ENCODE measurements around the gene MYO18B. TPM values are rescaled to one million over a fixed set of nuclear protein-coding genes. Genes with fewer than 3 reads are reported as not detected.

The MYO18B gene
- total RNA-seq, 2 experiments from 2014 or later: 1.6 to 2.1 TPM

DNA sequence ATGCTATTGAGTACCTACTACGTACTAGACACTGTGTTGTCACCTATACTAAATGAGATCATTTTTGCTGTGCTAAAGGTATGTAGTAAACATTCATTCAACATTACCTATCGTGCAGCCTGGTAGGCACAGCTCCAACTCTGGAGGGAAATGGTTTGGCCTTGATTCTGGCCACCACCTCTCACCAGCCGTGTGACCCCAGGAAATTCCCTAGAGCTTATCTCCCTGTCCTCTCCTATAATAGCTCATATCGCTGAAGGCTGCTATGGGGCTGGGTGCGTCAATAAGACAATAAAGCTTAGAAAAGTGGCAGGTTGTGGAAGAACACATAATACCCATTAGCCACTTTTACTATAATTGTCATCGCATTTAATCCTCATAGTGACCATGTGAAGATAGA is 107.5 kb downstream of the MYO18B start:
- H3K4me3 Mint-ChIP-seq: no peak overlapping the region
- H3K27me3 Mint-ChIP-seq: no peaks in the 10 kb centered on the region
- H3K27ac Mint-ChIP-seq: no peak overlapping the region
- peaks cover 3% of the 10 kb centered on the region for H3K4me1 Mint-ChIP-seq
- no peak for DNase-seq
- no peaks in the 10 kb centered on the region for H3K9me3 Mint-ChIP-seq
- H3K36me3 Mint-ChIP-seq: no peaks in the 10 kb centered on the region

- Mint-ChIP-seq H3K27me3 (peaks cover 3% of the 10 kb centered on the region), H3K36me3 (no peaks in the 10 kb centered on the region), H3K4me3 (no peak overlapping the region), H3K4me1 (peaks cover 2% of the 10 kb centered on the region), H3K9me3 (no peaks in the 10 kb centered on the region), H3K27ac (no peak overlapping the region)
- no peak for DNase-seq
Observed at GRCh38 chr22:25852223-25852622, 110.2 kb downstream of the MYO18B start.

- DNase-seq: no peak
- Mint-ChIP-seq H3K4me1 (peaks cover 2% of the 10 kb centered on the region), H3K27me3 (peaks cover 10% of the 10 kb centered on the region), H3K36me3 (no peaks in the 10 kb centered on the region), H3K9me3 (no peaks in the 10 kb centered on the region), H3K4me3 (no peak overlapping the region), H3K27ac (no peak overlapping the region)
Observed at GRCh38 chr22:25853078-25853477, 111.1 kb downstream of the MYO18B start.

- H3K27me3 Mint-ChIP-seq: peaks cover 12% of the 10 kb centered on the region
- no peak overlapping the region for H3K27ac Mint-ChIP-seq
- H3K36me3 Mint-ChIP-seq: no peaks in the 10 kb centered on the region
- H3K4me1 Mint-ChIP-seq: peaks cover 2% of the 10 kb centered on the region
- H3K4me3 Mint-ChIP-seq: no peak overlapping the region
- no peak for DNase-seq
- no peaks in the 10 kb centered on the region for H3K9me3 Mint-ChIP-seq
Observed at GRCh38 chr22:25853501-25854284, 111.7 kb downstream of the MYO18B start.

DNA sequence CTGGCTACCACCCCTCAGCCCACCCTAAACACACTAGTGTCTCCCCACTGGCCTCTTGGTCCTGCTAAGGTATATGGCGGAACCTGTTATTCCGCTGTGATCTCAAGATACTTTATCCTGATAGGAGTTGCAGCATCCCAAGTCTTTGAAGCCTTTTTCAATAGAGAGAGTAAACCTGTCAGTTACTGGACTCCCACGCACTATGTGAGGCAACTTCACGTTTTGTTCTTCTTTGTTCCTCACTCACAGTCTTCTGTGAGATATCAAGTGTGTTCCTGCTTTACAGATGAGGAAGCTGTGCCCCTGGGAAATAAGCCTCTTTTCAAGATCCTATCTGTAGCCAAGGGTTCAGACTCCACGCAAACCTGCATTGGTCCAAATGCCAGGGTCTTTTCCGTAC is 127.8 kb downstream of the MYO18B start:
- no peaks in the 10 kb centered on the region for H3K9me3 Mint-ChIP-seq
- H3K36me3 Mint-ChIP-seq: no peaks in the 10 kb centered on the region
- no peak overlapping the region for H3K27ac Mint-ChIP-seq
- peaks cover 8% of the 10 kb centered on the region for H3K27me3 Mint-ChIP-seq
- no peak for DNase-seq
- no peaks in the 10 kb centered on the region for H3K4me1 Mint-ChIP-seq
- H3K4me3 Mint-ChIP-seq: no peak overlapping the region

GRCh38 chr22:25874327-25874726 is 132.3 kb downstream of the MYO18B start:
- Mint-ChIP-seq H3K36me3 (no peaks in the 10 kb centered on the region), H3K27me3 (peaks cover 8% of the 10 kb centered on the region), H3K4me1 (no peaks in the 10 kb centered on the region), H3K9me3 (no peaks in the 10 kb centered on the region), H3K27ac (no peak overlapping the region), H3K4me3 (no peak overlapping the region)
- no peak for DNase-seq

DNA sequence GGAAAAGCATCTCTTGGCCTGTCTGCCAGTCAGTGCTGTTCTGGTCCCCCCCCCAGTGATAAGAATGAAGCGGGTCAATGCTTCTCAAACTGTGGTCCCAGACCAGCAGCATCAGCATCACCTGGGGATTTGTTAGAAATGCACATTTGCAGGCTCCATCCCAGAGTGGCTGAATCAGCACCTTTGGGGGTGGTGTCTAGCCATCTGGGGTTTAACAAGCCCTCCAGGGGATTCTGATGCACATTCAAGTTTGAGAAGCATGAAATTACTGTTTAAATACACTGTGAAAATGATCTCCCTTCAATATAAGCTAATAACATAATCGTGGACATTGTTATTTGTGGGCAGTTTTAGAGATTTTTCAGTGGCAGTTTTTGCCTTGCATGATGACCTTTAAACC is 133.5 kb downstream of the MYO18B start:
- H3K27me3 Mint-ChIP-seq: peaks cover 8% of the 10 kb centered on the region
- no peaks in the 10 kb centered on the region for H3K36me3 Mint-ChIP-seq
- DNase-seq: no peak
- no peak overlapping the region for H3K4me3 Mint-ChIP-seq
- H3K27ac Mint-ChIP-seq: no peak overlapping the region
- no peaks in the 10 kb centered on the region for H3K4me1 Mint-ChIP-seq
- H3K9me3 Mint-ChIP-seq: no peaks in the 10 kb centered on the region

DNA sequence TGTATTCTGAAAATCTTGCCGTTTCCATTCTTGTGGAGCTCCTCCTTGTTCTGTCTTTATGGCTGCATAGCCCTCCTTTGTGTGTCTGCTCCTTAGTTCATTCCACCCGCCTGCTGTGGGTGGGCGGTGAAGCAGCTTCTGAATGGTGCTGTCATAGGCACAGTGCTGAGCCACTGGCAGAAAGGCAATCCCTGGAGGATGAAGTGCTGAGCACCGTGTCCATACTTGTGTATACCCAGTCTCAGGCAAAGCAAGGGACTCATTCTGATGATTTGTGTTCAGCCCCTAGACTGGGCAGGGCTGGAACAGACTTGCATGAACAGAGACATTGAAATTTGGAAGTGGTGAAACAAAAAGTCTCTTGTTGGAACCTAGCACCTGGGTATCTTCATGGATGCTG is 134.9 kb downstream of the MYO18B start:
- no peaks in the 10 kb centered on the region for H3K4me1 Mint-ChIP-seq
- H3K27ac Mint-ChIP-seq: no peak overlapping the region
- H3K27me3 Mint-ChIP-seq: peaks cover 8% of the 10 kb centered on the region
- H3K4me3 Mint-ChIP-seq: no peak overlapping the region
- H3K9me3 Mint-ChIP-seq: no peaks in the 10 kb centered on the region
- no peaks in the 10 kb centered on the region for H3K36me3 Mint-ChIP-seq
- no peak for DNase-seq

DNA sequence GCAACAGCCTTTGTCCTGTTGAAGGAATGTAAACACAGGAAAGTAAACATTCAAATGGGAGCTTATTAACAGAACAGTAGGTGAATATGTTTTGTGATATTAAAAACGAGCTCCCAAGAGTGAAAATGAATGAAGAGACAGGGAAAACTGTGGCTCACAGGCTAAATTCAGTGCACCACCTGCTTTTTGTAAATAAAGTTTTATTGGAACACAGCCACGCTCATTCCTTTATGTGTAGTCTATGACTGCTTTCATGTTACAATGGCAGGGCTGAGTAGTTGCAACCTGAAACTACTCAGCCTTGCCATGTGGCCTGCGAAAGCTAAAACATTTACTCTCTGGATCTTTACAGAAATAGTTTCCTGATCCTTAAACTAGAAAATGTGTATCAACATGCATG is 136.9 kb downstream of the MYO18B start:
- Mint-ChIP-seq H3K36me3 (no peaks in the 10 kb centered on the region), H3K4me1 (no peaks in the 10 kb centered on the region), H3K4me3 (no peak overlapping the region), H3K9me3 (no peaks in the 10 kb centered on the region), H3K27ac (no peak overlapping the region), H3K27me3 (peaks cover 4% of the 10 kb centered on the region)
- DNase-seq: no peak

DNA sequence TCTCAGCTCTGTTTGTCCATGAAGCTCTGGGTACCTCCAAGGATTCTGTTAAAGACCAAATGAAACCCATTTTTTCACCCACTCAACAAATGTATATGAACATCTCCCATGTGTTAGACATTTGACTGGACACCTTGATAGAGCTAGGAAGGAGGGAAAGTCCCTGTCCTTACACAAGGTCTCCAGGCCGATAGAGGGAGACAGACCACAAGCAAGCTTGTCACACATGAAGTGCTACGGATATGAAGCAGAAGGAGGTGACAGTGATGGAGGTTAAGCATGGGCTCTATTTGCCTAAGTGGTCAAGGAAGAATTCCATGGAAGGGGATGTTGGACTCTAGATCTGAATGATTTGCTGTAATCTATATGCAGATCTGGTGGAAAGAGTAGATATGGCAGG is 138.5 kb downstream of the MYO18B start:
- peaks cover 4% of the 10 kb centered on the region for H3K27me3 Mint-ChIP-seq
- no peaks in the 10 kb centered on the region for H3K9me3 Mint-ChIP-seq
- no peaks in the 10 kb centered on the region for H3K4me1 Mint-ChIP-seq
- no peak overlapping the region for H3K27ac Mint-ChIP-seq
- no peak overlapping the region for H3K4me3 Mint-ChIP-seq
- DNase-seq: no peak
- no peaks in the 10 kb centered on the region for H3K36me3 Mint-ChIP-seq

- no peaks in the 10 kb centered on the region for H3K4me1 Mint-ChIP-seq
- no peaks in the 10 kb centered on the region for H3K9me3 Mint-ChIP-seq
- H3K27ac Mint-ChIP-seq: no peak overlapping the region
- peaks cover 4% of the 10 kb centered on the region for H3K27me3 Mint-ChIP-seq
- no peak overlapping the region for H3K4me3 Mint-ChIP-seq
- DNase-seq: no peak
- H3K36me3 Mint-ChIP-seq: no peaks in the 10 kb centered on the region
Observed at GRCh38 chr22:25881210-25881755, 139.3 kb downstream of the MYO18B start.

GRCh38 chr22:25882360-25882759 is 140.4 kb downstream of the MYO18B start:
- Mint-ChIP-seq H3K4me1 (no peaks in the 10 kb centered on the region), H3K27ac (no peak overlapping the region), H3K9me3 (no peaks in the 10 kb centered on the region), H3K36me3 (no peaks in the 10 kb centered on the region), H3K27me3 (no peaks in the 10 kb centered on the region), H3K4me3 (no peak overlapping the region)
- no peak for DNase-seq

DNA sequence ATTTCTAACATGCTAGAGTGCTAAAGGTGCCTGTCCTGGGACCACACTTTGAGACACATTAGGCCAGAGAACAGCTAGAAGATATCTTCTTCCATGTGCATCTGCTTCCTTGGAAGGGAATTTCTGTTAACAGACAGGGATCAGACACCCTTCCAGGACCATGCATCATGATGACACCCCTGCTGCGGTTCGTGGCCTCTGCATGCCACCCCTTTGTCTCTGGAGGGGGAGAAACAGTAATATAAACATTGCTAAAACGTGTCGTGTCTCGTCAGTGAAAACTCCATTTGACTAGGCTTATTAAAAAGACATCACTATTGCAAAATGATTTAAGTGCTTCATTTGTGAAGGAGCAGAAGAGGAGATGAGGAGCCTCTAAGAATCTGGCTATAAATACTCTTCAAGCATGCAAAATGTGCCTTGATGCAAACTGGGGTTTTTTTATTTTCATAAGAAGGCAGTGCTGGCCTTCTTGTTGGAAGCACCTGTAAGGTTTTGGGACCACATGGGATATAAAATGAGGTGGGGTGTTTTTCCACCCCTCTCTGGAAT is 141.6 kb downstream of the MYO18B start:
- Mint-ChIP-seq H3K9me3 (no peaks in the 10 kb centered on the region), H3K4me1 (no peaks in the 10 kb centered on the region), H3K27me3 (peaks cover 2% of the 10 kb centered on the region), H3K4me3 (no peak overlapping the region), H3K27ac (no peak overlapping the region), H3K36me3 (no peaks in the 10 kb centered on the region)
- DNase-seq: no peak

GRCh38 chr22:25884121-25884520 is 142.1 kb downstream of the MYO18B start:
- Mint-ChIP-seq H3K4me1 (no peaks in the 10 kb centered on the region), H3K9me3 (no peaks in the 10 kb centered on the region), H3K4me3 (no peak overlapping the region), H3K27ac (no peak overlapping the region), H3K27me3 (peaks cover 4% of the 10 kb centered on the region), H3K36me3 (no peaks in the 10 kb centered on the region)
- no peak for DNase-seq

DNA sequence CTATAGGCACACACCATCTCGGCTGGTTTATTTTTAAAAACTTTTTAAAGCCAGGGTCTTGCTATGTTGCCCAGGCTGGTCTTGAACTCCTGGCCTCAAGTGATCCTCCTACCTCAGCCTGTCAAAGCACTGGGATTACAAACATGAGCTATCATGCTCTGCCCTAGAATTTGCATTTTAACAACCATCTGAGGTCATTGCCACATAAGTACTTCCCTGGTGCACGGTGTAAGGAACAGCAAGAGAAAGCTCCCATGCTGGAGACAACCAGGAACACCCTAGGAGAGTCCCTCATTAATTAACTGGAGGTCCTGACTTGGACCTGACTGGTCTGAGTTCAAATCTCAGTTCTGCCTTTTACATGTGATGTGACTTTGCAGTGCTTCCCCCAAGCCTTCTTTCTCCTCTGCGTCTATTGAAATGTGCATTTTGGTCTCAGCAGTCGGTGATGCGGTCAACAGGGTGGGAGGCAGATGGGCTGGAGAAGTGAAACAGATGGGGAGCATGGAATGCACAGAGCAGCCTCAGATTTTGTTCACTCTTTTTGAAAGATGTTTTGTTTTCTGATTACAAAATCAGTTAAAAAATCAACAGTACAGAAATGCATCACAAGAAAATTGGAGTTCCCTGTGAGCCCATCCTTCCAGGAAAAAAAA is 146.5 kb downstream of the MYO18B start:
- Mint-ChIP-seq H3K27ac (no peak overlapping the region), H3K9me3 (no peaks in the 10 kb centered on the region), H3K4me1 (no peaks in the 10 kb centered on the region), H3K4me3 (no peak overlapping the region), H3K36me3 (no peaks in the 10 kb centered on the region), H3K27me3 (peaks cover 4% of the 10 kb centered on the region)
- DNase-seq: no peak

Measured in activated naive CD8-positive, alpha-beta T cell treated with anti-CD3 and anti-CD28 coated beads for 36 hours (primary cell).